GM19025 (cell line): Measurements from ENCODE around the gene AK3.

Experiments
- ATAC-seq: cut with Tn5 transposase; IDR thresholded peaks from one replicate; pipeline ENCODE4 v1.9.1; 2021; ENCODE audit warnings: mild to moderate bottlenecking, low read depth, moderate library complexity; ENCODE audit not compliant: unreplicated experiment

The AK3 gene

DNA sequence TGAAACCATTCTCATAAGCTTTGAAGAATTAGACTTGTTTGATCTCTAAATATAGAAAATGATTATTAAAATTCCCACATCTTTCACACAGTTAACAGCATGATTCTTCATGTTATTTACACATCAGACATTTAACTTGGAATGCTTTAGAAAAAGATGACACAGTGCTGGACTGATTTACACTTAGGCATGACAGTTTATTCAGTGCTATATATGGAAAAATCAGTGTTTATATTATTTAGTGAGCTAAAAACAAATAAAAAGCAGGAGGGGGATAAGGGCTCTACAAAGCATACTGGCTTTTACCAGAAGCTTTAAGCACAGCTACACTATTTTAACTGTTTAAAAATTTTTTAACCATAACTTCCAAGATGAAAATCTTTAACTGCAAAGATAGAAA lies 31.6 kb downstream of the AK3 start:
- no peak for ATAC-seq

- ATAC-seq: no peak
These were observed 33.9 kb downstream of the AK3 start for GRCh38 chr9:4706971-4707622.

DNA sequence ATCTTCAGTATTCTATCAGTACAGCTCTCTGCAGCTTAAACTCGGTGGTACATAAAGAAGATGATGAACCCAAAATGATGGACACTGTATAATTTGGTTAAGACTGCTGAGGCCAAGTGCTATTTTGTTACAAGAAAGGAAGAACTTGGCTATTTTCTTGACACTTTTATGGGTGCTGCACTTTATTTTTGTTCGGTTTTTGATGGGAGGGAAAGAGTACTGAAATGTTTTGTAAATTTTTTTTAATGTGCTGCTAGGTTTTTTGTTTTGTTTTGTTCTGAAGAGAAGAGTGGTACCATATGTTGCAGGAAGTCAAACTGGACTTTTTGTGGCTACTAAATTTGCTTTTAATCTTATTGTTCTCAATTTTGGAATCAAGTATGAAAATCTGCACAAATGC lies 35.0 kb downstream of the AK3 start:
- no peak for ATAC-seq

DNA sequence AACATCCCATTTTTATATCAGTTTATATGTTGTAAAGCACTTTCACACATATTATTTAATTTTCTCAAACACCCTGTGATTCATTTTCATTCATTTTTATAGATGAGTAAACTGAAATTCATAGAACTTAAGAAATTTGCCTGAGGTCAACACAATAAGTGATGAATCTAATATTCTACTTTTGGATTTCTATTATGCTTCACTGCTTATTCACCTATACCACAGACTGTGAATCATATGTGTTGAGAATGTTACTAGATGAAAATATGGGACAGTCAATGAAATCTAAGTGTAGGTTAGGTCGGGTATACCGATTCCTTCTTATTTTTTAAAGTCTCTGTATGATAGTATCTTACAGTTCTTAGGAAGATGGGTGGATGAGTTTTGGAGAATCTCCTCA lies 36.9 kb downstream of the AK3 start:
- no peak for ATAC-seq

DNA sequence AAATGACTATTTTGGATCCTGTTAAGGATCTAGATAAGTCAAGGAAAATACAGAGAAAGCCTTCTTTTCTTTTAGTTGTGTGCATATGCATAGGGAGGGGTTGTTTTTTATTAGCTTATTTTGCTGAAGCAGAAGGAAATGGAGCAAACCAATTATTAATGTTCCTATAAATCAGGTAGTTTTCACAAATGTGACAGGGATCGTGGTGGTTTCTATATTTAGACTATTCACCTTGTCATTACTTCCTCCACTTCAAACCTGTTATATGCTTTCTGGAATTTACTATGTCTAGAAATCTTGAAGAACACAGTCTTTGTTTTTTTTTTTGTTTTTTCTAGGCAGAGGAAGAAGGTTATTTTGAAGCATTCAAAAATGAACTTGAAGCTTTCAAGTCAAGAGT lies 39.5 kb downstream of the AK3 start:
- ATAC-seq: no peak

GRCh38 chr9:4700932-4701331 lies 40.1 kb downstream of the AK3 start:
- no peak for ATAC-seq

- no peak for ATAC-seq
These were observed 40.9 kb downstream of the AK3 start for GRCh38 chr9:4700091-4700490.

DNA sequence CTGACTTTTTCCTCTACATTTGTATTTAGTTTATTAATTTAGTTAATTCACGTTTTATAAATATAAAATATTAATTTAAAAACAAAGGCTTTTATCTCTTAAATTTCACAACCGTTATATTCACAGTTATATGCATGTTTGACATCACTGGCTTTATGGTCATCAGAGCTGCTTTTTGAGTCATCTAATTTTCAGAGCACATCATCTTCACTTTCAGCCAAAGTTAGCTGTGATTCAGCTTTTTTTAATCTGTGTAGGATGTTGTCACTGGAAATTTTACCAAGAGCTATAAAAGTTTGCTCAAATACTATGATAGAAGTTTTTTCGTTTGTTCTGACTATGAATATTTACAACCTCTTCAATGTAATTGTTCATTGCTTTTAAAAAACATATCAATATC lies 49.2 kb downstream of the AK3 start:
- ATAC-seq: no peak

GRCh38 chr9:4690144-4690543 lies 50.9 kb downstream of the AK3 start:
- peak; percentile 52 for ATAC-seq

DNA sequence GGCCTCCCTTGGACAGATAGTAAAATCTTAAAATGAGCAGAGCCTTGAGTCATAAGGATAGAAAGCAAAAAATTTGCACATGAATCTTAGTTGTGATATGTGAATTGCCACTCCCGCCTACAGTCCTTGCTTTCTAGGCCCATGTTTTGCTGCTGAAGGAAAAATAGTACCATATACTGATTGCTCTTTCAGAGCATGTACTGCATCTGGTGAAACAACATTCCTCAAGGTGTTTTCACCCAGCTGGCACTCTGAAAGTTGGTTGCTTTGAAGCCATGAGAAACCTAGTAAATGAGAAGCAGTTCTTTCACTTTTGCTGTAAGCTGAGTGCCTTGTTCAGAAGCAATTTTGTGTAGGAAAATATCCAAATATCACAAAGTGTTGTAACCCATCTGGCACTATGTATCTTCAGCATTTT lies 51.3 kb downstream of the AK3 start:
- peak; percentile 72 for ATAC-seq

- ATAC-seq: no peak
These were observed 52.0 kb downstream of the AK3 start for GRCh38 chr9:4689021-4689420.

GRCh38 chr9:4686584-4686983 lies 54.4 kb downstream of the AK3 start:
- ATAC-seq: no peak

GRCh38 chr9:4686112-4686511 lies 54.9 kb downstream of the AK3 start:
- no peak for ATAC-seq

- ATAC-seq: no peak
These were observed 56.2 kb downstream of the AK3 start for GRCh38 chr9:4684820-4685219.

- no peak for ATAC-seq
These were observed 60.3 kb downstream of the AK3 start for GRCh38 chr9:4680750-4681149.

- no peak for ATAC-seq
These were observed 60.9 kb downstream of the AK3 start for GRCh38 chr9:4680173-4680525.

GRCh38 chr9:4679268-4680172 lies 61.5 kb downstream of the AK3 start, which contains the start of gene CDC37L1:
Gene CDC37L1 (plus strand): TSS chr9:4679569. CDS start chr9:4679768, 199 bp downstream.
- ATAC-seq: peak; percentile 97

GRCh38 chr9:4678679-4679267 lies 62.2 kb downstream of the AK3 start:
- ATAC-seq: no peak

- ATAC-seq: no peak
These were observed 63.6 kb downstream of the AK3 start for GRCh38 chr9:4677392-4677791.

- ATAC-seq: no peak
These were observed 66.2 kb downstream of the AK3 start for GRCh38 chr9:4674783-4675182.

DNA sequence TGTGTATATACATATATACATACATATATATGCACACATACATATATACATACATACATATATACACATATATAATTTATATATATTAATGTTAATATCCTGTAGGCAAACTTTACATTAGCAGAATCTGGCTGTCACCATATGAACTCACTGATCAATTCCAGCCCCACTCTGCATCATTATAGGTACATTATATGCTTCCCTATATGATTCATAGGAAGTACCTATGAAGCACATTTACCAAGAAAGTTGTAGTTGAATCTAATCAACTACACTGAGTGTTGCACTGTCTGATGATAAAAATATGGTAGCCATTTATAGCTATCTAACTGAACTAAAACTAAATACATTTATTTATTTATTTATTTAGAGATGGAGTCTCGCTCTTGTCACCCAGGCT lies 69.3 kb downstream of the AK3 start:
- no peak for ATAC-seq

DNA sequence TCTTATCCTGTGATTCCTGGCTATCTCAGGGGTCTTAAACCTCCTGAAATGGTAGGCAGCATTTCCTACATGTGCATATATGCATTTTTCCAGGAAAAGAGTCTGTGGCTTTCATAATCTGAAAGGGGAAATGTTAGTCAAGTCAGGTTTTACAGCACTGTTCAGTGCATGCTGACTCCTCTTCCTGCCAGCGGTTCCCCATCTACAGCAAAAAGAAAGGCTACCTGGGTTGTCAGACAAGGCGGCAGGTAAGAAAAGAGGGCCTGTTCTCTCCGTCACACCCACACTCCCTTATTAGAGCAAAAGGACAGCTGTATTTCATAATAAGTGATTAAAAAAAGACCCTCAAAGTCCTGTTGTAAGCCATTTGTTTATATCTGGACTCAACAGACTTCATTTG lies 70.4 kb downstream of the AK3 start:
- no peak for ATAC-seq
